ENCODE results near the gene STXBP6. TPM values are rescaled to one million over a fixed set of nuclear protein-coding genes. Genes with fewer than 3 reads are reported as not detected.

Gene STXBP6
- total RNA-seq, 1 donor from 2014 or later = 11.0 TPM

DNA sequence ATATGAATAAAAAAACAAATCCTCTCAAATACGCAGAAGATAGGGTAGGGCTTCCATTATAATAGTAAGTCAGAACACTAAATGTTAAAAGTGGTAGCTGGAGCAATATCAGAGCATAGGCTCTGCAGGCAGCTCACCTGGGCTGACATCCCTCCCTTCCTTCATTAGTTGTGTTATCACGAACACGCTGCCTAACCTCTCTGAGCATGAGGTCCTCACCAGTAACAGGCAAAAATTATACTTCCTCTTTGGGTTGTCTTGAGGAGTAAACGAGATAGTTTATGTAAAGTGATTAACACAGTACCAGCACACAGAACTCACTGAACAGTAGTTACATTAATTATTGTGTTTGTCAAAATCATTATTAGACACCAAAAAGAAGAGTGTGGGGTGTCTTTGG, 154.3 kb downstream of the STXBP6 start:
- Histone ChIP-seq H3K4me1 (peaks cover 9% of the 10 kb centered on the region), H2AFZ (replicated peaks) (no peak overlapping the region), H3K79me2 (ENCODE audit: low read depth) (no peaks in the 10 kb centered on the region), H3F3A (ENCODE audit: low read depth) (no peaks in the 10 kb centered on the region), H3K4me3 (no peak overlapping the region), H3K27ac (no peak overlapping the region), H4K20me1 (ENCODE audit: low read depth) (no peaks in the 10 kb centered on the region), H3K9ac (no peak overlapping the region), H3K9me3 (ENCODE audit: low read depth) (no peaks in the 10 kb centered on the region), H3K36me3 (no peaks in the 10 kb centered on the region), H3K4me2 (no peak overlapping the region), H3K27me3 (no peaks in the 10 kb centered on the region)
- TF ChIP-seq EZH2 (IDR thresholded peaks at IDR 0.05) (no peak), EZH2phosphoT487 (IDR thresholded peaks at IDR 0.05) (no peak)
- TF ChIP-seq, protein P1, sequence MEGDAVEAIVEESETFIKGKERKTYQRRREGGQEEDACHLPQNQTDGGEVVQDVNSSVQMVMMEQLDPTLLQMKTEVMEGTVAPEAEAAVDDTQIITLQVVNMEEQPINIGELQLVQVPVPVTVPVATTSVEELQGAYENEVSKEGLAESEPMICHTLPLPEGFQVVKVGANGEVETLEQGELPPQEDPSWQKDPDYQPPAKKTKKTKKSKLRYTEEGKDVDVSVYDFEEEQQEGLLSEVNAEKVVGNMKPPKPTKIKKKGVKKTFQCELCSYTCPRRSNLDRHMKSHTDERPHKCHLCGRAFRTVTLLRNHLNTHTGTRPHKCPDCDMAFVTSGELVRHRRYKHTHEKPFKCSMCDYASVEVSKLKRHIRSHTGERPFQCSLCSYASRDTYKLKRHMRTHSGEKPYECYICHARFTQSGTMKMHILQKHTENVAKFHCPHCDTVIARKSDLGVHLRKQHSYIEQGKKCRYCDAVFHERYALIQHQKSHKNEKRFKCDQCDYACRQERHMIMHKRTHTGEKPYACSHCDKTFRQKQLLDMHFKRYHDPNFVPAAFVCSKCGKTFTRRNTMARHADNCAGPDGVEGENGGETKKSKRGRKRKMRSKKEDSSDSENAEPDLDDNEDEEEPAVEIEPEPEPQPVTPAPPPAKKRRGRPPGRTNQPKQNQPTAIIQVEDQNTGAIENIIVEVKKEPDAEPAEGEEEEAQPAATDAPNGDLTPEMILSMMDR (IDR thresholded peaks at IDR 0.05) = no peak
- no peak overlapping the region for H3K4me3 Mint-ChIP-seq
- H3K4me1 Mint-ChIP-seq = no peaks in the 10 kb centered on the region
- H3K36me3 Mint-ChIP-seq = no peaks in the 10 kb centered on the region
- DNase-seq (ENCODE audit: low spot score) = no peak
- H3K27ac Mint-ChIP-seq = no peak overlapping the region
- peaks cover 3% of the 10 kb centered on the region for H3K9me3 Mint-ChIP-seq
- H3K27me3 Mint-ChIP-seq (ENCODE audit: insufficient read depth, low read depth) = no peaks in the 10 kb centered on the region

DNA sequence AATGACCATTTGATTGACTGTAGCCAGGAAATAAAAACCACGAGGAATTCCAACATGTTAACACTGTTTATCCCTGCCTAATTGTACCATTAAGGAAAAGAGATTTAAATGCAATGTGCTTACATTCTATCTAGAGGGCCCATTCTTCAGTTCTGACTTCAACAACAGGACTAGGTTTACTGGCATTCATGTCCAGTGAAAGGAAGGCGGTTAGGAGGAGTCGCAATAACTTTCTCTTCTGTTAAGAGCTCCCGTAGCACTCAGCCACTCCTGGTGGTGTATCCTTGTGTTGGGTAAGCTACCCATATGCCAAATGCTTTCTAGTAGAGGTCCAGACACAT, 154.7 kb downstream of the STXBP6 start:
- Histone ChIP-seq H3K4me2 (no peak overlapping the region), H3K4me3 (no peak overlapping the region), H3K27me3 (no peaks in the 10 kb centered on the region), H3K27ac (no peak overlapping the region), H2AFZ (replicated peaks) (no peak overlapping the region), H3K36me3 (no peaks in the 10 kb centered on the region), H4K20me1 (ENCODE audit: low read depth) (no peaks in the 10 kb centered on the region), H3K4me1 (peaks cover 9% of the 10 kb centered on the region), H3K9ac (no peak overlapping the region), H3K9me3 (ENCODE audit: low read depth) (no peaks in the 10 kb centered on the region), H3K79me2 (ENCODE audit: low read depth) (no peaks in the 10 kb centered on the region), H3F3A (ENCODE audit: low read depth) (no peaks in the 10 kb centered on the region)
- no peak overlapping the region for H3K27ac Mint-ChIP-seq
- no peak overlapping the region for H3K4me3 Mint-ChIP-seq
- no peaks in the 10 kb centered on the region for H3K27me3 Mint-ChIP-seq (ENCODE audit: insufficient read depth, low read depth)
- H3K36me3 Mint-ChIP-seq = no peaks in the 10 kb centered on the region
- TF ChIP-seq EZH2phosphoT487 (IDR thresholded peaks at IDR 0.05) (no peak), EZH2 (IDR thresholded peaks at IDR 0.05) (no peak)
- TF ChIP-seq, protein P1 (IDR thresholded peaks at IDR 0.05) = no peak
- H3K4me1 Mint-ChIP-seq = no peaks in the 10 kb centered on the region
- H3K9me3 Mint-ChIP-seq = peaks cover 7% of the 10 kb centered on the region
- DNase-seq (ENCODE audit: low spot score) = peak; percentile 29

DNA sequence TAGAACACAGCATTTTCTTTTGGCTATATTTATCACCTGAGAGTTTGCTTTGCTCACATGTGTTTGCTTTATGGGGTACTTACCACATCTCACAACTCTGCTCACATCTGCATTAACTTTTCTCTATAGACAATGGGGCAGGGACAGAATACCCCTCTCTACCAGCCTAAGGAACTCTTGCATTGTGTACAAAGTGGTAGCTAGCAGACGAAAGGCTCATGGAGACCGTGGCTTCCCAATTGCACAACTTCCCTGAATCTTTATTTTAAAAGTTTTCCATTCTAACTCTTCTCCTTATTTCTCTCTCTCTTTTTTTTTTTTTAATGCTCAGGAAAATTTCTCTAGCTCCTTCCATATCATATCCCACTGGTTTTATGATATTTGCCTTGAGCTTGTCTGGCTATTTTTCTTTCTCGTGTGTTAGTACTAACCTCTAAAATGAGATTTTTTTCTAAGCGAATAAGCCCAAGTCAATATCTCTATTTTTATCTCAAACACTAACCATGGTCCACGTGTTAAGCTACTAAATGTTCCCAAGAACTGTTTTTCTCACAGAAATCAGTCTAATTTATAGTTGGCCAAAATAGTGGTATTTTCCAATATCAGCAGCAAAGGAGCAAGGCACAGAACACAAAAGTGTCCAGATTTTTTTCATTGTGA, 155.2 kb downstream of the STXBP6 start:
- no peak overlapping the region for H3K4me2 ChIP-seq
- H3K36me3 Mint-ChIP-seq = no peaks in the 10 kb centered on the region

More for the DNA sequence above, 155.2 kb downstream of the STXBP6 start:
- Histone ChIP-seq H3F3A (ENCODE audit: low read depth) (no peaks in the 10 kb centered on the region), H3K36me3 (no peaks in the 10 kb centered on the region), H3K4me3 (no peak overlapping the region), H3K27ac (no peak overlapping the region), H3K27me3 (no peaks in the 10 kb centered on the region), H3K9ac (no peak overlapping the region), H4K20me1 (ENCODE audit: low read depth) (no peaks in the 10 kb centered on the region), H3K4me1 (peaks cover 9% of the 10 kb centered on the region), H3K9me3 (ENCODE audit: low read depth) (no peaks in the 10 kb centered on the region), H2AFZ (replicated peaks) (no peak overlapping the region), H3K79me2 (ENCODE audit: low read depth) (no peaks in the 10 kb centered on the region)
- Mint-ChIP-seq H3K4me3 (no peak overlapping the region), H3K4me1 (no peaks in the 10 kb centered on the region), H3K27ac (no peak overlapping the region), H3K27me3 (ENCODE audit: insufficient read depth, low read depth) (no peaks in the 10 kb centered on the region), H3K9me3 (peaks cover 12% of the 10 kb centered on the region)
- no peak for DNase-seq (ENCODE audit: low spot score)
- TF ChIP-seq EZH2 (IDR thresholded peaks at IDR 0.05) (no peak), EZH2phosphoT487 (IDR thresholded peaks at IDR 0.05) (no peak)
- TF ChIP-seq, protein P1 (IDR thresholded peaks at IDR 0.05) = no peak

Measured in neural progenitor cell (in vitro differentiated cells).